Neural cell (in vitro differentiated cells): ENCODE results near the gene MYO15A.

Experiments used
- CTCF ChIP-seq: fragments of 450-650 bp; IDR thresholded peaks from 2 replicates; pipeline ENCODE4 v1.5.1; 2014; ENCODE audit warnings: antibody characterized with exemption, mild to moderate bottlenecking, moderate library complexity; ENCODE audit not compliant: poor library complexity, severe bottlenecking
- EP300 ChIP-seq: fragments of 450-650 bp; conservative IDR thresholded peaks from 2 replicates; pipeline ENCODE4 v1.6.1; 2014; ENCODE audit warnings: antibody characterized with exemption, mild to moderate bottlenecking, moderate library complexity; ENCODE audit not compliant: poor library complexity, severe bottlenecking
- EZH2 ChIP-seq: fragments of 200-600, 300-800 bp; shearing (Covaris generic), sonication (generic); IDR thresholded peaks from 2 replicates; pipeline ENCODE4 v1.6.1; 2014; ENCODE audit warnings: antibody characterized with exemption, low read length, borderline replicate concordance, mild to moderate bottlenecking; ENCODE audit not compliant: insufficient read depth, poor library complexity, severe bottlenecking
- MXI1 ChIP-seq: fragments of 450-650 bp; conservative IDR thresholded peaks from 2 replicates; pipeline ENCODE4 v1.6.1; 2014; ENCODE audit warnings: antibody characterized with exemption, mild to moderate bottlenecking; ENCODE audit not compliant: poor library complexity, severe bottlenecking
- POLR2AphosphoS5 ChIP-seq: IDR thresholded peaks from 2 replicates; pipeline ENCODE4 v1.6.1; 2012
- RAD21 ChIP-seq: fragments of 450-650 bp; conservative IDR thresholded peaks from 2 replicates; pipeline ENCODE4 v1.6.1; 2014; ENCODE audit warnings: antibody characterized with exemption, mild to moderate bottlenecking, moderate library complexity
- REST ChIP-seq: IDR thresholded peaks from 2 replicates; pipeline ENCODE4 v1.6.1; 2012; ENCODE audit warnings: borderline replicate concordance
- SMC3 ChIP-seq: fragments of 450-650 bp; conservative IDR thresholded peaks from 2 replicates; pipeline ENCODE4 v1.6.1; 2014; ENCODE audit warnings: antibody characterized with exemption, mild to moderate bottlenecking, moderate library complexity; ENCODE audit not compliant: poor library complexity
- TAF1 ChIP-seq: IDR thresholded peaks from 2 replicates; pipeline ENCODE4 v1.6.1; 2012; ENCODE audit warnings: low read depth

- TF ChIP-seq CTCF (no peak), TAF1 (no peak), EP300 (no peak), POLR2AphosphoS5 (no peak), RAD21 (no peak), EZH2 (no peak), REST (no peak), SMC3 (no peak), MXI1 (no peak)
Measured at GRCh38 chr17:18108401-18109312, at the start of gene MYO15A.
